ENCODE data around the gene SH3PXD2A.
"Not testable (repeated sequence)": the region's sequence is repeated elsewhere in the genome, so short reads cannot be mapped to it uniquely, and the experiment has no call there.

Gene SH3PXD2A

GRCh38 chr10:103780242-103781149, 74.9 kb downstream of the SH3PXD2A start:
- peak overlapping the region in 1 of 2 donors; percentile 52 for H3K9ac ChIP-seq (ENCODE audit: low read depth in 1 of 2, low read length in 2 of 2)
- peaks cover 0 to 7% of the 10 kb centered on the region in 2 donors for H3K36me3 ChIP-seq (ENCODE audit: control insufficient read depth in 2 of 2, insufficient read depth in 2 of 2, low read length in 2 of 2)
- peaks cover 44 to 60% of the 10 kb centered on the region in 2 donors for H3K4me1 ChIP-seq (ENCODE audit: control insufficient read depth in 2 of 2, insufficient read depth in 2 of 2, low read length in 2 of 2)
- H3K27ac ChIP-seq (ENCODE audit: low read depth in 2 of 2, low read length in 2 of 2), result peak overlapping the region; percentile 82 to 91
- H3K9me3 ChIP-seq (ENCODE audit: control insufficient read depth in 2 of 2, low read length in 2 of 2), result no peaks in the 10 kb centered on the region
- no peak overlapping the region for H3K4me3 ChIP-seq (ENCODE audit: low read length in 2 of 2)
- no peaks in the 10 kb centered on the region for H3K27me3 ChIP-seq (ENCODE audit: control insufficient read depth in 2 of 2, insufficient read depth in 2 of 2, low read length in 2 of 2)

GRCh38 chr10:103778358-103779139, 76.8 kb downstream of the SH3PXD2A start:
- Histone ChIP-seq H3K4me1 (ENCODE audit: control insufficient read depth in 2 of 2, insufficient read depth in 2 of 2, low read length in 2 of 2) (peaks cover 25 to 40% of the 10 kb centered on the region in 2 donors), H3K27ac (ENCODE audit: low read depth in 2 of 2, low read length in 2 of 2) (no peak overlapping the region)

GRCh38 chr10:103776878-103777591, 78.3 kb downstream of the SH3PXD2A start:
- H3K27me3 ChIP-seq (ENCODE audit: control insufficient read depth in 2 of 2, insufficient read depth in 2 of 2, low read length in 2 of 2), result no peaks in the 10 kb centered on the region
- H3K4me1 ChIP-seq (ENCODE audit: control insufficient read depth in 2 of 2, insufficient read depth in 2 of 2, low read length in 2 of 2), result peaks cover 31 to 35% of the 10 kb centered on the region in 2 donors
- no peak overlapping the region for H3K27ac ChIP-seq (ENCODE audit: low read depth in 2 of 2, low read length in 2 of 2)
- no peak overlapping the region for H3K4me3 ChIP-seq (ENCODE audit: low read length in 2 of 2)
- H3K36me3 ChIP-seq (ENCODE audit: control insufficient read depth in 2 of 2, insufficient read depth in 2 of 2, low read length in 2 of 2), result peaks cover 0 to 7% of the 10 kb centered on the region in 2 donors
- no peaks in the 10 kb centered on the region for H3K9me3 ChIP-seq (ENCODE audit: control insufficient read depth in 2 of 2, low read length in 2 of 2)
- H3K9ac ChIP-seq (ENCODE audit: low read depth in 1 of 2, low read length in 2 of 2), result no peak overlapping the region

More at GRCh38 chr10:103778358-103779139, 76.8 kb downstream of the SH3PXD2A start:
- no peak overlapping the region for H3K9ac ChIP-seq (ENCODE audit: low read depth in 1 of 2, low read length in 2 of 2)
- peaks cover 0 to 7% of the 10 kb centered on the region in 2 donors for H3K36me3 ChIP-seq (ENCODE audit: control insufficient read depth in 2 of 2, insufficient read depth in 2 of 2, low read length in 2 of 2)
- H3K4me3 ChIP-seq (ENCODE audit: low read length in 2 of 2), result no peak overlapping the region
- no peaks in the 10 kb centered on the region for H3K9me3 ChIP-seq (ENCODE audit: control insufficient read depth in 2 of 2, low read length in 2 of 2)
- H3K27me3 ChIP-seq (ENCODE audit: control insufficient read depth in 2 of 2, insufficient read depth in 2 of 2, low read length in 2 of 2), result no peaks in the 10 kb centered on the region

- H3K27me3 ChIP-seq (ENCODE audit: control insufficient read depth in 2 of 2, insufficient read depth in 2 of 2, low read length in 2 of 2), result no peaks in the 10 kb centered on the region
- H3K27ac ChIP-seq (ENCODE audit: low read depth in 2 of 2, low read length in 2 of 2), result no peak overlapping the region
- no peak overlapping the region for H3K9ac ChIP-seq (ENCODE audit: low read depth in 1 of 2, low read length in 2 of 2)
- H3K36me3 ChIP-seq (ENCODE audit: control insufficient read depth in 2 of 2, insufficient read depth in 2 of 2, low read length in 2 of 2), result peaks cover 0 to 7% of the 10 kb centered on the region in 2 donors
- peaks cover 23 to 32% of the 10 kb centered on the region in 2 donors for H3K4me1 ChIP-seq (ENCODE audit: control insufficient read depth in 2 of 2, insufficient read depth in 2 of 2, low read length in 2 of 2)
- no peaks in the 10 kb centered on the region for H3K9me3 ChIP-seq (ENCODE audit: control insufficient read depth in 2 of 2, low read length in 2 of 2)
- no peak overlapping the region for H3K4me3 ChIP-seq (ENCODE audit: low read length in 2 of 2)
Observed at GRCh38 chr10:103775776-103776175, 79.6 kb downstream of the SH3PXD2A start.

- Histone ChIP-seq H3K9ac (ENCODE audit: low read depth in 1 of 2, low read length in 2 of 2) (peak overlapping the region in 1 of 2 donors; percentile 68), H3K27ac (ENCODE audit: low read depth in 2 of 2, low read length in 2 of 2) (peak overlapping the region; percentile 78 to 87), H3K4me3 (ENCODE audit: low read length in 2 of 2) (peak overlapping the region; percentile 56 to 71), H3K4me1 (ENCODE audit: control insufficient read depth in 2 of 2, insufficient read depth in 2 of 2, low read length in 2 of 2) (peaks cover 14 to 17% of the 10 kb centered on the region in 2 donors)
- not testable (repeated sequence) for H3K27me3 ChIP-seq (ENCODE audit: control insufficient read depth in 2 of 2, insufficient read depth in 2 of 2, low read length in 2 of 2); H3K9me3 ChIP-seq (ENCODE audit: control insufficient read depth in 2 of 2, low read length in 2 of 2); H3K36me3 ChIP-seq (ENCODE audit: control insufficient read depth in 2 of 2, insufficient read depth in 2 of 2, low read length in 2 of 2)
Observed at GRCh38 chr10:103772846-103773245, 82.5 kb downstream of the SH3PXD2A start.

- peaks cover 0 to under 1% of the 10 kb centered on the region in 2 donors for H3K36me3 ChIP-seq (ENCODE audit: control insufficient read depth in 2 of 2, insufficient read depth in 2 of 2, low read length in 2 of 2)
- H3K9ac ChIP-seq (ENCODE audit: low read depth in 1 of 2, low read length in 2 of 2), result peak overlapping the region; percentile 61 to 68
- no peaks in the 10 kb centered on the region for H3K9me3 ChIP-seq (ENCODE audit: control insufficient read depth in 2 of 2, low read length in 2 of 2)
- peaks cover 14 to 17% of the 10 kb centered on the region in 2 donors for H3K4me1 ChIP-seq (ENCODE audit: control insufficient read depth in 2 of 2, insufficient read depth in 2 of 2, low read length in 2 of 2)
- H3K4me3 ChIP-seq (ENCODE audit: low read length in 2 of 2), result peak overlapping the region; percentile 56 to 71
- no peaks in the 10 kb centered on the region for H3K27me3 ChIP-seq (ENCODE audit: control insufficient read depth in 2 of 2, insufficient read depth in 2 of 2, low read length in 2 of 2)
- peak overlapping the region; percentile 78 to 87 for H3K27ac ChIP-seq (ENCODE audit: low read depth in 2 of 2, low read length in 2 of 2)
Observed at GRCh38 chr10:103772096-103772845, 83.1 kb downstream of the SH3PXD2A start.

- Histone ChIP-seq H3K4me1 (ENCODE audit: control insufficient read depth in 2 of 2, insufficient read depth in 2 of 2, low read length in 2 of 2) (peaks cover 14 to 17% of the 10 kb centered on the region in 2 donors), H3K27ac (ENCODE audit: low read depth in 2 of 2, low read length in 2 of 2) (no peak overlapping the region), H3K9me3 (ENCODE audit: control insufficient read depth in 2 of 2, low read length in 2 of 2) (no peaks in the 10 kb centered on the region), H3K9ac (ENCODE audit: low read depth in 1 of 2, low read length in 2 of 2) (no peak overlapping the region), H3K36me3 (ENCODE audit: control insufficient read depth in 2 of 2, insufficient read depth in 2 of 2, low read length in 2 of 2) (peaks cover 4 to 15% of the 10 kb centered on the region in 2 donors), H3K4me3 (ENCODE audit: low read length in 2 of 2) (no peak overlapping the region), H3K27me3 (ENCODE audit: control insufficient read depth in 2 of 2, insufficient read depth in 2 of 2, low read length in 2 of 2) (no peaks in the 10 kb centered on the region)
Observed at GRCh38 chr10:103770139-103770538, 85.2 kb downstream of the SH3PXD2A start.

GRCh38 chr10:103769176-103769575, 86.2 kb downstream of the SH3PXD2A start:
- Histone ChIP-seq H3K27me3 (ENCODE audit: control insufficient read depth in 2 of 2, insufficient read depth in 2 of 2, low read length in 2 of 2) (no peaks in the 10 kb centered on the region), H3K4me1 (ENCODE audit: control insufficient read depth in 2 of 2, insufficient read depth in 2 of 2, low read length in 2 of 2) (peaks cover 16 to 17% of the 10 kb centered on the region in 2 donors)

GRCh38 chr10:103768345-103768744, 87.0 kb downstream of the SH3PXD2A start:
- Histone ChIP-seq H3K9me3 (ENCODE audit: control insufficient read depth in 2 of 2, low read length in 2 of 2) (no peaks in the 10 kb centered on the region), H3K9ac (ENCODE audit: low read depth in 1 of 2, low read length in 2 of 2) (no peak overlapping the region), H3K27ac (ENCODE audit: low read depth in 2 of 2, low read length in 2 of 2) (no peak overlapping the region), H3K27me3 (ENCODE audit: control insufficient read depth in 2 of 2, insufficient read depth in 2 of 2, low read length in 2 of 2) (no peaks in the 10 kb centered on the region), H3K4me3 (ENCODE audit: low read length in 2 of 2) (no peak overlapping the region), H3K36me3 (ENCODE audit: control insufficient read depth in 2 of 2, insufficient read depth in 2 of 2, low read length in 2 of 2) (peaks cover 12 to 29% of the 10 kb centered on the region in 2 donors), H3K4me1 (ENCODE audit: control insufficient read depth in 2 of 2, insufficient read depth in 2 of 2, low read length in 2 of 2) (peaks cover 17 to 24% of the 10 kb centered on the region in 2 donors)

More at GRCh38 chr10:103769176-103769575, 86.2 kb downstream of the SH3PXD2A start:
- no peak overlapping the region for H3K9ac ChIP-seq (ENCODE audit: low read depth in 1 of 2, low read length in 2 of 2)
- peaks cover 9 to 23% of the 10 kb centered on the region in 2 donors for H3K36me3 ChIP-seq (ENCODE audit: control insufficient read depth in 2 of 2, insufficient read depth in 2 of 2, low read length in 2 of 2)
- no peak overlapping the region for H3K27ac ChIP-seq (ENCODE audit: low read depth in 2 of 2, low read length in 2 of 2)
- H3K9me3 ChIP-seq (ENCODE audit: control insufficient read depth in 2 of 2, low read length in 2 of 2), result no peaks in the 10 kb centered on the region
- no peak overlapping the region for H3K4me3 ChIP-seq (ENCODE audit: low read length in 2 of 2)

Data from mucosa of rectum (tissue), 2 donors.